ENCODE data around the gene MYO18B. TPM values are rescaled to one million over a fixed set of nuclear protein-coding genes. Genes with fewer than 3 reads are reported as not detected.

Gene MYO18B
- total and polyA plus RNA-seq, 2 donors (not counting 1 experiment from before 2014, with no cell fraction given), result 0.15 TPM; not detected in 1

- Histone ChIP-seq H3K4me1 (ENCODE audit: control insufficient read depth in 2 of 2, insufficient read depth in 2 of 2, low read length in 2 of 2) (no peaks in the 10 kb centered on the region), H3K4me3 (ENCODE audit: control extremely low read depth in 1 of 5, extremely low read depth in 1 of 5, insufficient read depth in 1 of 5, low read depth in 2 of 5, low read length in 4 of 5) (no peak overlapping the region), H3K9me3 (ENCODE audit: control extremely low read depth in 1 of 3, control insufficient read depth in 2 of 3, insufficient read depth in 1 of 3, low read length in 2 of 3) (peaks cover 0 to 9% (median 0%) of the 10 kb centered on the region in 3 donors), H3K4me2 (replicated peaks; ENCODE audit: low read depth, low read length, poor library complexity, severe bottlenecking) (no peak overlapping the region), H3K27me3 (replicated peaks in 1 of 4; ENCODE audit: control extremely low read depth in 1 of 4, control insufficient read depth in 3 of 4, insufficient read depth in 4 of 4, low read length in 3 of 4) (peaks cover 0 to 11% (median 2%) of the 10 kb centered on the region in 4 experiments), H3K9ac (ENCODE audit: low read length) (no peak overlapping the region), H3K27ac (ENCODE audit: low read length in 2 of 2) (no peak overlapping the region), H4K20me1 (ENCODE audit: control insufficient read depth, insufficient read depth, low read length, poor library complexity, severe bottlenecking) (no peaks in the 10 kb centered on the region), H2AFZ (ENCODE audit: insufficient read depth, low read depth, low read length, poor library complexity, severe bottlenecking) (no peak overlapping the region), H3K36me3 (replicated peaks in 1 of 2; ENCODE audit: control extremely low read depth in 1 of 2, control insufficient read depth in 1 of 2, extremely low read depth in 1 of 2, insufficient read depth in 2 of 2, low read length in 1 of 2) (no peaks in the 10 kb centered on the region), H3K79me2 (ENCODE audit: control insufficient read depth, insufficient read depth, low read length) (no peaks in the 10 kb centered on the region)
- Mint-ChIP-seq H3K4me1 (no peaks in the 10 kb centered on the region), H3K9me3 (ENCODE audit: insufficient read depth) (peaks cover 3% of the 10 kb centered on the region), H3K27ac (no peak overlapping the region), H3K4me3 (no peak overlapping the region), H3K27me3 (peaks cover 45% of the 10 kb centered on the region)
- TF ChIP-seq CTCF (IDR thresholded peaks at IDR 0.05) (no peak), EZH2 (IDR thresholded peaks at IDR 0.05; ENCODE audit: borderline replicate concordance, insufficient read depth, low read depth, low read length, poor library complexity, severe bottlenecking) (no peak)
- POLR2A ChIA-PET, result no interaction called here
- intact Hi-C loops (cut with micrococcal nuclease), result no loop called here
- no peak for DNase-seq
- CTCF ChIA-PET, result interaction anchor here (0.9 kb wide), 1 partner anchor 15 kb away, joined by 3 read pairs; no protein-coding TSS in a partner anchor
- WGBS (ENCODE audit: insufficient coverage), result 83% methylated on average over 2 of the region's 4 CpGs
- ATAC-seq (ENCODE audit: low read depth), result no peak
Measured at GRCh38 chr22:25919452-25919851, 177.5 kb downstream of the MYO18B start.

GRCh38 chr22:25922141-25922540 lies 180.2 kb downstream of the MYO18B start:
- Histone ChIP-seq H3K27me3 (replicated peaks in 1 of 4; ENCODE audit: control extremely low read depth in 1 of 4, control insufficient read depth in 3 of 4, insufficient read depth in 4 of 4, low read length in 3 of 4) (peaks cover 0 to 11% (median 2%) of the 10 kb centered on the region in 4 experiments), H3K27ac (ENCODE audit: low read length in 2 of 2) (no peak overlapping the region), H3K36me3 (replicated peaks in 1 of 2; ENCODE audit: control extremely low read depth in 1 of 2, control insufficient read depth in 1 of 2, extremely low read depth in 1 of 2, insufficient read depth in 2 of 2, low read length in 1 of 2) (no peaks in the 10 kb centered on the region), H3K4me2 (replicated peaks; ENCODE audit: low read depth, low read length, poor library complexity, severe bottlenecking) (no peak overlapping the region), H3K79me2 (ENCODE audit: control insufficient read depth, insufficient read depth, low read length) (no peaks in the 10 kb centered on the region), H2AFZ (ENCODE audit: insufficient read depth, low read depth, low read length, poor library complexity, severe bottlenecking) (no peak overlapping the region), H4K20me1 (ENCODE audit: control insufficient read depth, insufficient read depth, low read length, poor library complexity, severe bottlenecking) (no peaks in the 10 kb centered on the region), H3K4me3 (ENCODE audit: control extremely low read depth in 1 of 5, extremely low read depth in 1 of 5, insufficient read depth in 1 of 5, low read depth in 2 of 5, low read length in 4 of 5) (no peak overlapping the region), H3K9ac (ENCODE audit: low read length) (no peak overlapping the region), H3K9me3 (ENCODE audit: control extremely low read depth in 1 of 3, control insufficient read depth in 2 of 3, insufficient read depth in 1 of 3, low read length in 2 of 3) (peaks cover 0 to 4% (median 0%) of the 10 kb centered on the region in 3 donors), H3K4me1 (ENCODE audit: control insufficient read depth in 2 of 2, insufficient read depth in 2 of 2, low read length in 2 of 2) (no peaks in the 10 kb centered on the region)
- Mint-ChIP-seq H3K9me3 (ENCODE audit: insufficient read depth) (peaks cover 2% of the 10 kb centered on the region), H3K27ac (no peak overlapping the region), H3K27me3 (peaks cover 41% of the 10 kb centered on the region), H3K4me1 (no peaks in the 10 kb centered on the region), H3K4me3 (no peak overlapping the region)
- DNase-seq (no peak), ATAC-seq (ENCODE audit: low read depth) (no peak)
- TF ChIP-seq EZH2 (IDR thresholded peaks at IDR 0.05; ENCODE audit: borderline replicate concordance, insufficient read depth, low read depth, low read length, poor library complexity, severe bottlenecking) (no peak), CTCF (IDR thresholded peaks at IDR 0.05) (no peak)
- ChIA-PET POLR2A (no interaction called here), CTCF (no interaction called here)
- intact Hi-C loops (cut with micrococcal nuclease), result no loop called here
- 84% methylated on average over 10 of the region's 10 CpGs for WGBS (ENCODE audit: insufficient coverage)
